NCI-H146 (cell line): Measurements from ENCODE around the gene FAM151A.

Experiments
- DNase-seq: peaks from one replicate; lab custom pipeline; 2025; lab: John Stamatoyannopoulos, UW

FAM151A gene

DNA sequence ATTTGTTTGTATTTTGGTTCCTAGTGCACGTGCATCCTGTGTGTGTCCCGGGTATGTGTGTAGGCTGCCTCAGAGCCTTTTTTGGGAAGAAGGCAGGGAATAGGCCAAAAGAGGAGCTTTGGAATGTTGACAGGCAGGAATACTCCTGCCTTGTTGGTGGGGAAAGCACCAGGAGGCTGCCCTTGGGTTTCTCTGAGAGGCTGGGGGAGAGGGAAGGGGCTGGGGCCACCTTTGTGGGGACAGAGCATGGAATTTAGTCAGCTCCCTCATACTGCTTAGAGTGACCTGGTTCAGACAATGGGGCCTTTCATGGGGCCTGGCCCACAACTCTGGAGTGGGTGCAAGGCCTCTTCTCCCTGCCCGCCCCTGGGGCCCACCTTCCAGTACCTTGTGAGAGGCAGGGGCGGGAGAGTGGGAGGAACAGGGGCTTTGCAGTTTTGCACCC lies 44.0 kb downstream of the FAM151A start:
- no peak for DNase-seq

DNA sequence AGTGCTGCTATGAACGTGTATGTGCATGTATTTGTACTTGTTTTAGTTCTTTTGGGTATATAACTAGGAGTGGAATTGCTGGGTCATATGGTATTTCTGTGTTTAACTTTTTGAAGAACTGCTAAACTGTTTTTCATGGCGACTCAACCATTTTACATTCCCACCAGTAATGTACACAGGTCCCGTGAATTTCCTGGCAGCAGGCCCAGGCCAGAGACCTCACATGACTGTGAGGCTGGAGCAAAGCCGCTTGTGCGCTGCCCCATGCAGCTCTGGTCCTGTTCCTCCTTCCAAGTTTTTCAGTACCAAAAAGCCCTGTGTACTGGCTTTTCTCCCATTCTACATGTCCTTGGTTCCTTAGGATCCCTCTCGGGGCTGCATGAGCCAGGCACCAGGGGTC lies 45.7 kb downstream of the FAM151A start:
- DNase-seq, result no peak

DNA sequence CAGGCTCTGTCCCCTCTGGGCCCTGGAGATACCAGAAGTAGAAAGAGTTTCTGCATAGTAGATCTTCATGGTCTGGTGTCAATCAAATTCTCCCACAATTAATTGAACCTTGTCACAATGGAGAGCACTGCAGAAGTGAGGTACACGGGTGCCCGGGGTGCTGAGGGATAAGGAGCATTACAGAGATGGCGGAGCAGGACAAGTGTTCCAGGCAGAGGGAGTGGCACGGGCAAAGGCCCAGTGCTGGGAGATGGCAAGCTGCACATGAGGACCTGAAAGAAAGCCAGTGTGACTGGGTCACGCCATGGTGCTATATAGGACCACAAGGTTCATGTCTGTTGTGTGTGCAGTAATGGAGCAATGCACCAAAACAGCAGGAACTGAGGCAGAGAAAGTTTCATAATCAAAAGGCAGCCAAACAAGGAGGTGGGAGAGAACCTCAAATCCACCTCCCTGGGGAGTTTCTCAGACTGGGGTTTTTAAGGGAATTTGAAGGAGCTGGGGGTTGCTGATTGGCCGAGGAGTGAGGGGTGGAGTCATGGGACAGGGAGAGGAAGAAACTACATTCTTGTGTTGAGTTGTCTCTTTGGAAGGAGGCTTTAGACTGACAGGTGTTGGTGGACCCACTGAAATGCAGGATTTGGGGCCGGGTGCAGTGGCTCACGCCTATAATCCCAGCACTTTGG lies 47.6 kb downstream of the FAM151A start:
- DNase-seq, result no peak

DNA sequence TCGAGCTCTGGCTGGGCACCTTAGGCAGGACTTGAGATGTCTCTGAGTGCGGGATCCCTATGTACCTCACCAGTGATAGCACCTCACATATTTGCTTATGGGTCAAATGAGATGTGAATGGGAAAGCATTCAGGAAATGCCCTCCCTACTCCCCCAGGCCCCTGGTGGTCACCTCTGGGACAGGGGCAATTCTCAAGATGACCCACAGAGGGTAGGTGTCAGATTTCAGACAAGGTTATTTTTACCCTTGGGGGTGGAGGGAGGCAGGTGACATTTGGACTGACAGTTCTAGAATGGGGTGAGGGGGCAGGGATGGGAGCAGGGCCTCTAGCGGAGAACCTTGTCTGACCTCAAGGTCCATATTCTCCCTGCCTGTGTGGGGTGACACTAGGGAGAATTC lies 48.2 kb downstream of the FAM151A start:
- no peak for DNase-seq

DNA sequence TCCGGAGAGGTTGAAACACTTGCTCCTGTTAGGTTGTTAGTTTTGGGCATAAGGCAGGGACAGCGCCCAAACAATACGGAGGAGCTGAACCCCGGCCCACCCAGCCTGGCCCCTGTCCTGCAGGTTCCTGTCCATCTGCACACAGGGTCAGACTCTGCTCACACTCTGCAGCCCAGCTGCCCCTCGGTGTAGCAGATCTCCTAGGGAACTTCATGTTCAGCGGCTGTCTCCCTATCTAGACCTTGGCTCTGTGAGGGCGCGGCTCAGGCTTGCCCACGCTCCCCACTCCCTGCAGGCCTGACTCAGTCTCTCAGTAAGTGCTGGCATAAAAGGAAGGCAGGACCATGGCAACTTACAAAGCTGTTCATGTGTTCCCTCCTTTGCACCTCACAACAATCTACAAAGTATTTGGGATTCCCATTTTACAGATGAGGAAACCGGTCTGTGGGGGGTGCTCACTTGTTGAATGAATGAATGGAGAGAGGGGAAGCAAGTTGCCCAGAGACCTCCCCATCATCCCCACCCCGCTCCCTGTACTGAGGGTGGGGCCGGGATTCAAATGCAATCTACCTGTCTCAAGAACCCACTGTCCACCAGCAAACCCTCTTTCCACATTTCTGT lies 49.1 kb downstream of the FAM151A start:
- DNase-seq, result no peak

DNA sequence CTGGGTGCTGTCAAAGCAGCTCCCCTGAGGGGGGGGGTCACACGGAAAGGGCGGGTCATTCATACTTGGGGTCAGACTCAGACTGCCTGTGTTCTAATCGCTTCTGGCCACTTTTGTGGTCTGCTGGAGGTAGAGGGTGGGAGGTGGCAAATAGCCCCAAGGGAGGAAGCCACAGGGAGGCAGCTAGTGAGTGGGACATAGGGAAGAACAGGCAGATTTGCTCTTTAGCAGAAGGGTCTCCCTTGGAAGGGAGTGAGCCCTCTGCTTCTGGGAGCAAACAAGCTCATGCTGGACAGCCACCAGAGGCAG lies 50.8 kb downstream of the FAM151A start:
- no peak for DNase-seq

DNA sequence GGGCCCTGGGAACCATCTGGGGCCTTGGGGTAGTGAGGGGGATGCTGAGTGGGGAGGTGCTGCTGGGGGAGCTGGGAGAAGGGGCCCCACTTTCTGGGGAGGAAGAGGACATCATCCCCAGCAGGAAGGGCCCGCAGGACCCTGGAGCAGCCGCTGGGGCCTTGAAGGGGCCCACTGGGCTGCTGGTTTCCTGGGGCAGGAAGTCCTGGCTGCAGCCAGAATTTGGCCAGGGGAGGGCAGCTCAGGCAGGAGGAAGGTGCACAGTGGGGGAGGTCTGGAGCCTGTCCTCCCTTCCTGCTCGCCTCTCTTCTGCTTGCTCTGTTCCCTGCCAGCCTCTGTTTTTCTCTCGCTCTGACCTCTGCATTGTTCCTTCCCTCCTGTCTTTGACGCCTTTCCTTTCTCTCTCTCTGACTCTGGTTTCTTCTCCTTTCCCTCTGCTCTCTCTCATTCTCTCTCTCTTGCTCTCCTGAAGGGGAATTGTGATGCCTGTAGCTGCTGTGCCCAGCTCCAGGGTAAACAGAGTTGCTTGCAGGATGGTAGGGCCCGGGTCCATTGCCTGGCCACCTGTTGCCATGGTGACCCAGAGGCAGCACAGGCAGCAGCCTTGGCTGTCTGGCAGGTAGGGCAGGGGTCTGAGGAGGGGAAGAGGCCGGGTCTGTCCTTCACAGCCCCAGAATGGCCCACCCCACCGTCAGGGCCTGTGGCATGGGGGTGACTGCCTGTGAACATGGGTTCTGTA lies 51.4 kb downstream of the FAM151A start:
- no peak for DNase-seq

DNA sequence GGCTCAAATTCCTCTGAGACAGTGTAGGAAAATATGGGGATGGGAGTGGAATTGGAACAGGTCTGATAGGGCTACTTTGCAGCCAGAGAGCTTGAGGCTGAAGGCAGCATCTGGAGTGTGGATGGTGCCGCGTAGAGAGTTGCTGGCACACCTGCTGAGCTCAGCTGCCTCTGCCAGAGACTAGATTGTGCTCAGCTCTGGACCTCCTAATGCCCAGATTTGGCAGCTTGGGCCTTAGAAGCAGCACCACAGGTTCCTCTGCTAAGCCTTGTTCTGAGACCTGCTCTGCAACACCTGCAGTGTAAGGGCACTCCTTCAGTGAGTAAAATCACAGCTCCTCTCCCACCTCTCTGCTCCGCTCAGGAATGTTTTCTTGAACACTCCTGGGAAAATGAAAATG lies 52.0 kb downstream of the FAM151A start:
- no peak for DNase-seq

DNA sequence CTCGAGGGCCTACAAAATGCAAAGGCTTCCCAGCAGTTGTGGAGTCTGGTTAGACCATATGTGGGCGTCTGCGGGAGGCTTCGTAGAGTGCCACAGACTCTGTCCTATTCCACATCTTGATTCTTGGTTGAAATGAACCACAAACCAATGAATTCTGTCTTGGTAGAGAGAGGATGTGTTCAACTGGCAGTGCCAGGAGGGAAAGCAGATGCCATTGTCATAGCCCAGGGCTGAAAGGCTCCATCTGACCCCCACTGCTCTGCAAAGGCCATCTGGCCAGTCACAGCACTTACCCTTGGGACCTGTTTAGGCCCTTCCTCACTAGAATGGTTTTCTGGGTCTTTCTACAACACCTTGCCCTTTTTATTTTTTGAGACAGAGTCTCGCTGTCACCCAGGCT lies 53.2 kb downstream of the FAM151A start:
- DNase-seq, result no peak

DNA sequence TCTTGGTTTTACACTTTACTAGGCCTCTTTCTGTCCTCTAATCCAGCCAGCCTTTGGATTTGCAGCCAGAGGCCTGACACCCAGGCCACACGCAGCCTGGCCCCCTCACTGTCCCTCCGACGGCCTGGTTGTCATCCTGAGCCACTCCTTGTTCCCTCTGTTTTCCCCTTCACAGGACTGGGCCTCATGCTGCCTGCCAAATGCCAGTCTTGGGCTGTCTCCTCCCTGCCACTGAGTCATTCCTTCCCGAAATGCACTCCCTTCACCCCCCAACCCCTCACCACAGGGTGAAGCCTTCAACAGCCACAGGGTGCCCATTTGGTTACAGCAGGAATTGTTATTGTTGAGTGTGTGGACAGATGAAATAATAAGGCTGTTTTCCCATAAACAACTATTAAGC lies 54.0 kb downstream of the FAM151A start:
- no peak for DNase-seq

DNA sequence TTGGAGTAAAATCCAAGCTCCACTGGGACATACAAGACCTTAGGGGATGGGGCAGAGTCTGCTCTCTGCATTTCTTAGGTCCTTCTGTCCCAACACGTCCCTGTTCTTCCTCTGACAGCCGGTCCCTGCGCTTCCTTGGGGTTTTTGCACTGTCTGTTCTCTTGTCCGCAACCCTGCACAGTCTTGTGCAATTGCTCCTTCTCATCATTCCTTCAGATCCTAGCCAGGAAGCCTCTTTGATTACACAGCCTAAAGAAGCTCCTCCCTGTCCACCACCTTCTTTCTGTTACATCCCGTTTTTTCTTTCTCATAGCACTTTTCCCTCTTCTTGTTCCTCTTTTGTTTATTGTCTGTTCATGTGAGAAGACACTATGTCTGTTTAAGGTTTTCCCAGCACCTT lies 55.4 kb downstream of the FAM151A start:
- no peak for DNase-seq

DNA sequence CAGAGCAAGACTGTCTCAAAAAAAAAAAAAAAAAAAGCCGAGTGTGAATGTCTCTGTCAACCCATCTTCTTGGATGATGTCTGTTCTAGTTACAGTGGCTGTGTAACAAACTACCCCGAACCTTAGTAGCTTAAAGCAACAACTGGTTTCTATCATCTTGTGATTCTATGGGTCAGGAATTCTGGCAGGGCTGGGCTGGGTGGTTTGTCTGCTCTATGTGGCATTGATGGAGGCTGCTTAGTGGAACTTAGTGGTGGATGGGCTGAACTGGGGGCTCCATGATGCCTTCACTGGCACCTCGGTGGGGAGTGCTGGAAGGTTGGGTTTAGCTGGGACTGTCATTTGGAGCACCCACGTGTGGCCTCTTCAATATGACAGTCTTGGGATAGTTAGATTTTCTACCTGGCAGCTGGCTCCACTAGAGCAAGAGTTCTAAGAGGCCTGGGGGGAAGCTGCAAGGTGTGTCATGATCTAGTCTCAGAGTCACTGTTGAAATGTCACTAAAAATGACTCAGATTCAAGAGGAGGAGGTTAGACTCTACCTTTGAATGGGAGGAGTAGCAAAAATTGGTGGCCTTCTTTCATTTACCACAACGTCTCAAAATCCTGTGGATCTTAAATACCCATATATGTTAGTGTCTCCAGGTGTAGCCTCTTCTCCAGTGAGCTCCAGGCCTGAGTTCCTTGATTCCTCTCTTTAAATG lies 56.7 kb downstream of the FAM151A start:
- no peak for DNase-seq

DNA sequence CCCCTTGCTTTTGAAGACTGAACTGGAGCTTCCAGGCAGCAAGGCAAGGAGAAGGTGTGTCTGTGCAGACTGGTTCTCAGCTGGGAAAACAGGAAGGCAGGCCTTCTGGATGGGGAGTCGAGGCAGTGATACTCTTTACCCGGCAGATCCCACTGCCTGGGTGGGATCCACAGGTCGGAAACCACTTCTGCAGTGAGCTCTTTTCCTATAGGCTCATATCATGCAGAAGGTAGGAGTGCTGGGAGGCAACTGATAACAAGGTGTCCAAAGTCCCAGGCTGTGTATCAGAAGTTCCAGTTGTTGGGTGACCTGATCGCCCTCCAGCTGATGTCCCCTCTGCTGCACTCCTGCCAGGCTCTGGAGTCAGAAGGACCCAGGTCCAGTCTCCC lies 58.2 kb downstream of the FAM151A start:
- DNase-seq, result no peak

DNA sequence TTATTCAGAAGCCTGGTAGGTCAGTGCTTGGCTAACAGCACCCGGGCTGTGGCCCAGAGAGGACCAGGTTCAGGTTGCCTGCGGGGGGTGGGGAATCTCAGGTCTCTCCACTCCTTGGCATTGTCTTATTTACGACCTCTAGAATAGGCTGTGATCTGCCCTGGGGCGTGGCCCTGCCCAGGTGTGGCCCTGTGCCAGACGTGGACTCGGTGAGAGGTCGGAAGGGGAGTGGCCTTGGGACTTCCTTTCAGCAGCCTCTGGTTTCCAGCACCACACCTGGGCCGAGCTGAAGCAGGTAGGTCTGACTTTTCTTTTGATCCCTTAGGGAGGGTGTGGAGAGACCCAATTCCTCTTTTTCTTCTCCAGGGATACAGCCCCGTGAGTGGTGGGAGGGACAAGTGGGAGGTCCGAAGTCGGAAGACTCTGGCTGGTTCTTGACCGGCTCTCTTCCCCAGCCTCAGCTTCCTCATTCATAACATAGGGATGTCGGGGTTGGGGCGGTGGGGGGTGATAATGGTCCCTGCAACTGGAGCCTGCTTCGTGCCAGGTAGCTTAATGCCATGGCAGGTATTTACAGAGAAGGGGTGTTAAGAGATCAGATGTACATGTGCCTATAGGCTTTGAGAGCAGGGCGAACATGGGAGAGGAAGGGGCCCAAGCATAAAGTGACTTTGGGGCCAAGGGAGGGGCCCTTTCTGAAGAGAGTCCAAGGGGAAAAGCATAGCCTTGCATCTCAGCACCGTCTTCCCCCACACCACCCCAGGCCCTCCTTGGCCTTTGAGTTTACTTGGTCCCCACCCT lies 58.8 kb downstream of the FAM151A start:
- DNase-seq, result peak; percentile 94

DNA sequence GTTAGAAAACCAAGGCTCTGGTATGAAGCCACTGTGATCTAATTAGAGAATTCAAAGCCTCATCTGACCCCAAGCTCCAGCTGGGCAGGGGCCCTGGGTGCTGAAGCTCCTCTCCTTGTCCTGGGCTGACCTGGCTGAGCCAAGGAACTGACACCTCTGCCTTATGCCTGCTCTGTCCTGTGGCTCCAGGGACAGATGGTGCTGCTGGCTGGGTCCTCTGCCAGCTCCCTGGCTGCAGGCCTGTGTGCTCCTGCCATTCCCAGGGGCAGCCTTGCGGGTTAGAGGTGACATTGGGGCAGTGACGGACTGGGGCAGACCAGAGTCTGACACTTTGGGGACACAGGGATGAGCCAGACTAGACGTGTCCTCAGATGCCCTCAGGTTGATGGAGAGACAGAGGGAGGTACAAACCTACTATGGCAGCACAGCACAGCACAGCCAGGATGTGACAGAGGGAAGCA lies 63.5 kb downstream of the FAM151A start:
- DNase-seq, result no peak
